HG03442 (cell line): Measurements from ENCODE around the gene KIF4A.

ENCODE experiments used
- ATAC-seq: cut with Tn5 transposase; IDR thresholded peaks from one replicate; pipeline ENCODE4 v1.9.1; 2021; ENCODE audit warnings: mild to moderate bottlenecking, moderate library complexity; ENCODE audit not compliant: unreplicated experiment

The KIF4A gene

DNA sequence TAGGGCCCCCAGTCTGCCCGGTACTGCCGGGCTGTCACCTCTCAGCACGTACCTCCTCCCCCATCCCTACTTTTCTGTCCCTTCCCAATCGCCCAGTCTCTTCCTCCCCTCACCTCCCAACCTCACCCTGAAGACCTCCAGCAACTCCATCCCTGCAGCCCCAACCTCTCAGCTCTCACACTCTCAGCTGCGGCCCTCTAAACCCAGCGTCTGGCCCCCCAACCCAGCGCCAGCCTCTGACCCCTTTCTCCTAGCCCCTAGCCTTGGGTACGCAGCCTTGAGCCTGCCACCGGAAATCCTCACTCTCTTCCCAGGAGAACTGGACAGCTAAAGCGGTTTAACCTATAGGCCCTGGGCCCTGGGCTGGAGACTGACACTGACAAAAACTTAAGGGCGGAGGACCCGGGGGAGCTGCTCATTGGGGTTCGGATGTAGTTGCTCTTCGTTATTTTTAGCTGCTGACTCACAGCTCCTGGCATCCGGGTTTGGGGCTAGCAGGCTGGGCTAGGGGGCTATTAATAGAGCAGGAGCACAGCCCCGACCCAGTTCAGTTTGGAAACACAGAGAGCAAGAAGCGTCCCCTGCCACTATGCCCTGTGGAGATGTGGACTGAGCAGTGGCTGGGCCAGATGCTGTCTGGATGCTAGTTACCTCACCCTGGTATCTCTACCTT is 145.1 kb downstream of the KIF4A start:
- ATAC-seq, result peak; percentile 23

DNA sequence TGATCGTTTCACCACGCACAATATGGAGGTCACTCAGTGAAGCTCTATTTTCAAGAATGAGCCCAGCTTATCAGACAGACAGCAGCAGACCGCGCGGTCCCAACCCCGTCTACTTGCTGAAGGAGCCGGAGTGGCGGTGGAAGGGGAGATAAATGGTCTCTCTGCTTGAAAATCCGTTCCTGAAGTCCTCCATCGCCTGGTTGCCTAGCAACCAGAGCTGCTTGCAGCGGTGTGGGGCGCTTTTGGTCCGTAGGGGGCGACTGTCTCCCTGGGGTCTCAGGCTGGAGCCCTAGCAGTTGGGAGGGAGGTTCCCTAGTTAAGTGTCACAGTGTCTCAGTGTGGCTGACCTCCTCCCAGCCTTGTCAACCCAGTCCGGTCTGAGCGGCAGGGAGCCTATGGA is 146.4 kb downstream of the KIF4A start:
- ATAC-seq, result no peak

DNA sequence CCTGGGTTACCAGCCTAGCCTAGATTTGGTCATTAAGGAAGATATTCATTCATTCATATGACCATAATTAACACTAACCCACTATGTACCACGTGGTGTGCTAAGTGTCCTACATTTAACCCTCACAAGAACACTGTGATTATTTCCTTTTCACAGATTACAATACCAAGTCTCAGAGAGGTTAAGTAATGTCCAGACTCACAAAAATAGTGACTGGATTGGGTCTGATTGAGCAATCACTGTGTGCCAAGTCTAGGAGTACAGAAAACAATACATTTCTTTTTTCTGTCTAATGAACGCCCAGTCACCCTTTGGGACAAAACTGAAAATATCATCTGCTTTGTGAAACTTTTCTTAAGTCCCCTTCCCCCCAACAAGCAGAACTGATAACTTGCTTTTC is 147.1 kb downstream of the KIF4A start:
- no peak for ATAC-seq

DNA sequence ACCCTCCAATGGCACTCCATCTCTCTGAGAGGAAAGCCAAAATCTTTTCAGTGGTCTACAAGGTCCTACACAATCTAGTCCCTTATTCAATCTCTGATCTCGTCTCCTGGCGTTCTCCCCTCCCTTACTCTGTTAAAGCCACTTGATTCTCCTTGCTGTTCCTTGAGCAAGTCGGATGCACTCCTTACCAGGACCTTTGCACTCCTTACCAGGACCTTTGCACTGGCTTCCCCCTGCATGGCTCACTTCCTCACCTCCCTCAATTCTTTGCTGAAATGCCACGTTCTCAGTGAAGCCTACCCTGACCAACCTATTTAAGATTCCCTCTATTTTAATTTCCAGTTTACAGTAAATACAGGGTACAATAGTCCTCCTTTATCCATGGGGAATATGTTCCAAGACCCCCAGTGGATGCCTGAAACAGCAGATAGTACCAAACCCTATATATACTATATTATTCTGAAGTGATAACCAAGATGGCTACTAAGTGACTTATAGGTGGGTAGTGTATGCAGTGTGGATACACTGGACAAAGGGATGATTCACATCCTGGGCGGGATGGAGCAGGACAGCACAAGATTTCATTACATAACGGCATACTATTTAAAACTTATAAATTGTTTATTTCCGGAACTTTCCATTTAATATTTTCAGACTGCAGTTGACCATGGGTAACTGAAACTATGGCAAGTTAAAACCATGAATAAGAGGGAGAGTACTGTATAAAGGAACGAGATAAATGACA is 148.2 kb downstream of the KIF4A start:
- ATAC-seq, result no peak

DNA sequence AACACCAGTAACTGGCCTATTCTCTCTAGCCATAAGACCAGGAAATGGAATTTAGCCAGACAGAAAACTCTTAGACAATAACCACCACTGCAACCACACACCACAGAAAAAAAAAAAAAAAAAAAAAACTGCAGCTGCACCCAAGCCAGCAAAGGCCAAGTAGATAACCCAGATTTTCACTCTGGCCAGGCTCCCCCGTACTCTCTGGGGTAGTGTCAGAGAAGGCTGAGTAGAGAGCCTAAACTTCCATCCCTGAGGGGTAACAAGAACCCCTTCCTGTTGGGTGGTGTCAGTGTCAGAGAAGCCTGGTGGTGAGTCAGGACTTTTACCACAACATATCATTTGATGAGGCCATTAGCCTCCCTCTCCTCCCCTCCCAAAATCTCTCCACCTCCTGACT is 149.1 kb downstream of the KIF4A start:
- ATAC-seq, result peak; percentile 31

DNA sequence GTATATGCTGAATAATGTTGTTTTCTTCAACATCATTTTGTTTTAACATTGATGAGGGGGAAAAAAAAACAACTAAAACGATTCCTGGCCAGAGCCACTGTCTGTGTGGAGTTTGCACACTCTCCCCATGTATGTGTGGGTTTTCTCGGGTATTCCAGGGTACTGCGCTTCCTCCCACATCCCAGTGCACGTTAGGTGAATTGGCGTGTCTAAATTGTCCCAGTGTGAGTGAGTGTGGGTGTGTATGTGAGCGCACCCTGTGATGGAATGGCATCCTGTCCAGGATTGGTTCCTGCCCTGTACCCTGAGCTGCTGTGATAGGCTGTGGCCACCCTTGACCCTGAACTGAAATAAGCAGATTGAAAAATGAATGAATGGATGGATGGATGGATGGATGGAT is 152.3 kb downstream of the KIF4A start:
- ATAC-seq, result no peak

DNA sequence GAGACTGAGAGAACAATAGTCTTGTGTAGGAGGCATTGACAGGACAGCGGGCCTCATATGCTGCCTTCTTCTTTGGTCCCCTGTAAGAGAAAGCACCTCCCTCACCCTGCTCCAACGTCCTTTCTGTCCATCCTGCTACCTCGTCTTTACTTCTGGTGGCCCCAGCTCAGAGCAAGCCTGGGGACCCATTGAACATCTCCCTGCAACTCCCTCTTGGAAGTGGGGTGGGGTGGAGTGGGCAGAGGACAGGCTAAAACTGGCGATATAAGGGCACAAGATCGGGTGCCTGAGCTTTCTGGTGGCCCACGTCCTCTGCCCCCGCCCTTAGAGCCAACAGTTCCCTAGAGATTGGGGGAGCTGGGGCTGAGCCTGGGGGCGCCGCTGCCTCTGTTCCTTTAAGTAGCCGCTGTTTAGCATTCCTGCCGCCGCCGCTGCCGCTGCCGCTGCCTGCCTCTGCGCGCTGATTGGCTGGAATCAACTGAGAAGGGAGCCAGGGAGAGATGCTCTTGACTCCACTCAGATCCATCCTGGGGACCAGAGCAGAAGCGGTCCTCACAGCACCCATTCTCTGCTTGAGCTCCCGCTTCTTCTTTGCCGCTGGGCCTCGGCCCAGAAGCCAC is 154.5 kb downstream of the KIF4A start, which contains the start of gene DLG3:
DLG3 (plus strand) TSS at position 510 of the 620 bp plus-strand sequence. CDS start 367 bp downstream, outside the sequence.
- ATAC-seq, result no peak

DNA sequence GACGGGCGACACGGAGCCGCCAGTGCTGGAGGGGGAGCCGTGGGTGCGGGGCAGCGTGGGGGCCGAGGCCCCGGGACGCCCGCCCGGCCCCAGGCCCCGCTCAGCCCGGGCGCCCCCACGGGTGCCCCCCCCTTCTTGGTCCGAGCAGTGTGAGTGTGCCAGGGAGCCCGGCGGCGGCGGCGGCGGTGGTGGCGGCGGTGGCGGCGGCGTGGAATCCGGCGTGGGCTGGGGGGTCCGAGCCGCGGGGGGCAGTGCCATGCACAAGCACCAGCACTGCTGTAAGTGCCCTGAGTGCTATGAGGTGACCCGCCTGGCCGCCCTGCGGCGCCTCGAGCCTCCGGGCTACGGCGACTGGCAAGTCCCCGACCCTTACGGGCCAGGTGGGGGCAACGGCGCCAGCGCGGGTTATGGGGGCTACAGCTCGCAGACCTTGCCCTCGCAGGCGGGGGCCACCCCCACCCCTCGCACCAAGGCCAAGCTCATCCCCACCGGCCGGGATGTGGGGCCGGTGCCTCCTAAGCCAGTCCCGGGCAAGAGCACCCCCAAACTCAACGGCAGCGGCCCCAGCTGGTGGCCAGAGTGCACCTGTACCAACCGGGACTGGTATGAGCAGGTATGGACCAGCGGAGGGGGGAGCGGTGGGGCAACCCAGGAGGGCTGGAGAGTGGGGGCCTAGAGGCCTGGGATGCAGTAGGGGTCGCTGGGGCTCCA is 155.2 kb downstream of the KIF4A start:
- ATAC-seq, result no peak

DNA sequence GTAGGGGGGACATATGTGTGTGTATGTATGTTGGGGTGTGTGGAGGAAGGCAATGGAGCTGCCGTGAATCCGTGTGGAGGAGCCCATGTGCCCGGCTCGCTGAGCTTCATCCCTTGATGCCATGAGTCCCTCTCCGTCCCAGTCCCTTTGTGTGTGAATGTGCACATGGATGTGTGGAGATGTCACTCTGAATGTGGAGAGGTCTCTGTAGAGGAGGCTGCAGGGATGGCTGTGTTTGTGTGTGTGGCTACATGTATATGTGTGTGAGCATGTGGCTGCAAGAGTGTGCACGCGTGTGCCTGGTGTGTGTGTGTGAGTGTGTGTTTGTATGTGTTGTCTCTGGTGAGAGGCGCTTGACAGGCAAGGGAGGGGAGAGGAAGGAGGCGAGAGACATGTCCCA is 156.0 kb downstream of the KIF4A start:
- no peak for ATAC-seq

DNA sequence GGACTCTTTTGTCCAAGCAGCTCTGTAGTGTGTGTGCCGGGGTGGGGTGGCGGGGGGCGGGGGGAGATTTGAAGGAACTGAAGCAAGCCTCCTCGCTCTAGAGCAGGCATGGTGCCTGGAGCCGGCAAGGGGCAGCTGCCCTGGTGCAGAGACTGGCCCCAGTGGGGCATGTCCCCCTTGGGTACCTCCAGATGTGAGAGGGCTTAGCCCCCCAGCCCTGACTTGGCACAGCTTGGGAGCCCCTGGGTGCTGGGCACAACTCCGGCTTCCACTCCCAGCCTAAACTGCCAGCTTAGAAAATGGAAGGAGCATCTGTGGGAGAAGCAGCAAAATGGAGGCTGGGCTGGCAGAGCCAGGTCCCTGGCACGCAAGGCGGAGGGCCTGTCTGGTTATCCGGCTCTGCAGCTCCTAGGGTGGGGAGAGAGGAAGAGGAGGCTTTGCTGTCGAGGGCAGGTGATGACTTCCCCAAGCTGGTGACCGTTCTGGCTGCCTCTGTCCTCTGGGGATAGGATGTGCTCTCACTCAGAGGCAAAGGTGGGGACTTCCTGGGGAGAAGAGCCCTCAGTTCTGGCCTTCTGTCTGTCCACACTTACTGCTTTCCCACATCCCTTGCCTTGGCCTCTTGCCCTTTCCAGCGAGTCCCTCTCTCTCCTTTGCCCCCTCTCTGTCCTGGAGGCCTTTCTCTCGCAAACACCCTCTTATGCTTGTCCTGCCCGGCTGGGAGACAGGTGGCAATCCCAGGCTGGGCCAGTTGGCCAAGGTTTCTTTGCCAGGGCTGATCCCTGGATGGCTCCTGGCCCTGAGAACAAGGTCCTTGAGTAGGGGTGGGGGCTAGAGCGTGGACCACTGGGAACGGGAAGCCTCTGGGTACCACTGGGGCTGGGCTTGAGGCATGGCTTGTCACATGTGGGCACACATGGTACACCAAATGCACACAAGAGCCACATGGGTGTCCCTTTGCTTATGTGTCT is 156.8 kb downstream of the KIF4A start:
- no peak for ATAC-seq

DNA sequence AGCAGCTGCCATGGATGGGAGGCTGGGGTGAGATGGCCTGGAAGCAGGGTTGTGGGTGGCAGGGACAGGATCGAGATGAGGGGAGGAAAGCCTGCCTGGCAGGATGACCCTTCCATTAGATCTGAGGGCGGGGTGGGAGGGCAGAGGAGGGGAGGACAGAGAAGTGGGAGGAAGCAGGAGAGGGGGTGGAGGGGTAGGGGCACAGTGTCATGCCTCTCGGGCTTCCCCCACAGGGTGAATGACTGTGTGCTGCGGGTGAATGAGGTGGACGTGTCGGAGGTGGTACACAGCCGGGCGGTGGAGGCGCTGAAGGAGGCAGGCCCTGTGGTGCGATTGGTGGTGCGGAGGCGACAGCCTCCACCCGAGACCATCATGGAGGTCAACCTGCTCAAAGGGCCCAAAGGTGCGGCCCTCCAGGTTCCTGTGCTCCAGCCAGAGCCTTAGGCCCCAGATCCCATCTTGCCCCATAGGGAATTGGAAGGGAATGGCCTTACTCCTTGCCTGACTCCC is 159.6 kb downstream of the KIF4A start:
- ATAC-seq, result no peak

DNA sequence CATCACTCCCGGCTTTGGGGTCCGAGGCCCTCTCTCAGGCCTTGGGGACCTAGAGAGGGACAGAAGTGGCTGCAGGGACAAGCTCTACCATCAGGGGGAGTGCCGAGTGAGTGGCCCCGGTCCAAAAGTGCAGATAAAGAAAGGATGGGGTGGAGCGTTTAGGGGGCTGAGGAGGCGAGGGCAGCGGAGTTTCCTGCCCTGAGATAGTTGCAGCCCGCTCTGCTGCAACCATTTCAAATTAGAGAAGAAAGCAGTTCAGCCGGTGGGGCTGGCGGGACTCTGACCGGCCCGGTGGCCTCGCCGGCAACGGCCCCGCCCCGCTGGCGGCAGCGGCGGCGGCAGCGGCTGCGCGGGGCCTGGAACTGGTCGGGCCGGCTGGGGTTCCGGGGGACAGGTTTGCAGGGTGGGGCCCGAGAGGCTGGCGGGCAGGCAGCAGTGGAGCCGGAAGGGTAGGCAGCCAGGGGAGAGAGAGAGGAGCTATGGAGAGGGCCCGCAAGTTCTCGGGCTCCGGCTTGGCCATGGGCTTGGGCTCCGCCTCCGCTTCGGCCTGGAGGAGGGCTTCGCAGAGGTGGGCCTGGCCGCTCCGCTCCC is 162.3 kb downstream of the KIF4A start:
- peak; percentile 49 for ATAC-seq

DNA sequence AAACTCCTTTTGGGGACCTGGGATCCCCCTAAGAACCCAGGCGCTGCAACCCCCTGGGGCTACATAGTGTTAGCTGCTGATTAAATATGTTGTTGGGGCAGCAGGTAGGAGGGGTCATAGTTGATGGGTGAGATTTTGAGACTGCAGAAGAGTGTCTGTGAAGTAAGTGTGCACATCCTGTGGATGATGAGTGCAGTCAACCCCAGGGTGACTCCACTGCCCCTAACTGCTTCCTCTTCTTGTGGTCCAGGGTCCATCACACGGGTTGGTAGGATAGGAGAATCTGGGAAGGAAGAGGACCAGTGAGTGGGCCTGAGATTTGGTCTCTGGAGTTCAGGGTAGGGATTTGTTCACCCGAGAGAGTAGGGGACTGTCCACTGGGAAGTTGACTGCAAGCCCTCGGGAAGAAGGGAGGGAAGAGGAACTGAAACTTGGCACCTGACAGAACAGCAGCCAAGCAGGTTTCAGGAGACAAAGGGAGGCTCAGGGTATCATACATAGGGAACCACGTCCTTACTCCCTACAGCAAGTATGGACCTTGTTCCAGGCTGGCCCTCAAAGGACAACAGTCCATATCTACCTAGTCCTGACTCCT is 163.2 kb downstream of the KIF4A start:
- no peak for ATAC-seq

DNA sequence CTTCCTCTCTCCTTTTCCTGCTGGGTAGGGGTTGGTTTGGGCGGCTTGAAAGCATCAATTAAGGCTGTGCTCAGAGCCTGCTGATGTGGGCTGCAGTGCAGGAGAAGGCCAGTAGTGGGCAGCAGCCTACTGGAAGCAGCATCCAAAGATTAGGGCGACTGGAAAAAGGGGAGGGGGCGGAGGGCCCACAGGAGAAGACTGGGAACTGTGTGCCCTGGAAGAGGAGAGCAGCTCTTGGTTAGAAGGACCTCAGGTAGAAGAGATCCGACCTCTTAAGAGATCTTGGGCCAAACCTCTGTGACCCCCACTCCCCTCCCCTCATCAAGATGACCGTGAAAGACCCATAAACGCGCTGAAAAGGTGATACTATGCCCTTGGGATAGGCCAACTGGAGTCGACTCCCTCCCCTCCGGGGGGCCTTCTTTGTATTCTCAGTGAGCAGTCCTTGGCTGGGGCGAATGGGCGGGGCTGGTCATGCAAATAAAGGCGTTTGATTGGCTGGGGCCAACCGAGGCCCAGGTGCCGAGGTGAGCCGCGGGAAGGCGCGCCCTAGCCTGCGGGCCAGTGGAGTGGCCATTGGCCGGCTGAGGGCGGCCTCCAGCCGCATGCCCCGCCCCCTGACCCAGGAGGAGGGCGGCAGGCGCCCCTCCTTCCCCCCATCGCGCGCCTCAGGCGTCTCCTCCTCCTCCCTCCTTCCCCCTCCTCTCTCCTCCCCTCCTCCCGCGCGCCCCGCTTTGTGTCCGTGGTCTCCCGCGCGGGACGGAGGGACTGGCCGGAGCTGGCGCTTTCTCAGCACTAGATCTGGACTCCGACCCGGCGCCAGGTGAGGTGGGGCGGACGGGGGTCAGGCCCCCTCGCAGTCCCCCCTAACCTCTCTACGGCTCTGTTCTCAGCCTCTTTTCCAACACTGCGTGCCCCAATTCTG is 164.8 kb downstream of the KIF4A start:
- ATAC-seq, result peak; percentile 41

DNA sequence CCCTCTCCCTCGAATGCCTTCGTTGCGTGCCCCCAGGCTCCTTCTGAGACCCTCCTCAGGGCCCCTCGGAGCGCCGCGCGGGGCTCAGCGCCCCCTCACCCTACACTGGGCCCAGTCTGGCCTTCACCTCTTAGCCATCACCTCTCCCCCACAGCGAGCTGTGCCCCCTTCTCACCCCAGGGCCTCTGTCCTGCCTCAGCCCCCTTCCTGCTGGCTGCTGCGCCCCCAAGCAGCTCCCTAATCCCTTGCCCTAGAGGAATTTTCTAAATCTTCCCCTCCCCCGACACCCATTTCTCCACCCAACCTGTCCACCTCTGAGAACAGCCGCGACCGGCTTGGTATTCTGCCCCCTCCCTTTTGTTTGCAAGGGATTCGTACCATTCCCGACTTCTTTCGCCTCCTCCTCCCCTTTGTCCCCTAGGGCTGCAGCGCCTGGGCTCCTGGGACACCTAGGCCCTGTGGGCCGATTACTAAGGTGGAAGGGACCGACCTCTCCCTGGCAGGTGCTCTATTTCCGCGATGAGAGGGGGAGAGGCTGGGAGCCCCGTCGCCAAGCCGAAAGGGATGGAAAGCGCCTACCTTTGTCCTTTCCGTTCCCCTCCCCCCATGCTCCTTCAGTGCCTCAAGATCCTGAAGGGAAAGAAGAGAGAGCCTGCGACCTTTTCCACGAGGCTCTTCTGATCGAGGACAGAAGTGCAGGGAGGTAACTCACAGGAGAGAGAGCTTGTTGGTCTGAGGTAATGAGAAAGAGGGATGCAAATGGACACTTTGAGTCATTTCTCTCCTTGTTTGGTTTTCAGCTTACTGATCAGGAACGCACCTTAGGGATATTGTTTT is 165.7 kb downstream of the KIF4A start:
- no peak for ATAC-seq

DNA sequence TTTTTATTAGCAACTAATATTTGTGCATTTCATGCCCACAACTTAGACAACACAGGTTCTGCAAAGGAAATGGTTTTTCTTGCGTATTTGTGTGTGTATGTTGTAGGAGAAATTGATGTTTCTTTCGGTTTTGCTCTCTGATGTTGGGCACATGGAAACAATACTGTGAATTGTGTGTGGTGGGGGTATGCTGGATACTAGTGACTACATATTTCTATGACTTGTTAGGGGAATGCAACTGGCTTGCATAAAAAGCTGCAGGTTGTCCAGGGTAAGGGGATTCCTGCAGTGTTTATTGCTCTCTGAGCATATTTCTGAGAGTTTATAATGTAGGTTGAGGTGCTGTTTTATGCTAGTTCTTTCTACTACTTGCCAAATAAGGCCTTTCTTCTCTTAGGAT is 166.4 kb downstream of the KIF4A start:
- no peak for ATAC-seq

DNA sequence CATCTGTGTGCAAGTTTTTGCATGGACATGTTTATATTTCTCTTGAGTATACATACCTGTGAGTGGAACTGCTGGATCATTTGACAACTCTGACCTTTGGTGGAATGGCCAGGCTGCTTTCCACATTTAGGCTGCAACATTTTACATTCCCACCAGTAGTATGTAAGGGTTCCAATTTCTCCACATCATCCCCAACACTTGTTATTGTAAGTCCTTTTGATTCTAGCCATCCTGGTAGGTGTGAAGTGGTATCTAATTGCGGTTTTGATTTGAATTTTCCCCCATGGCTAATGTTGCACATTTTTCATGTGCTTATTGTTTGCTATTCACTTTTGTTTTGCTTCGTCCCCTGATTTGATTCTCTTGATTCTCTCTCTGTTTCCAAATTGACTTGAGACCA is 171.1 kb downstream of the KIF4A start:
- ATAC-seq, result no peak
